KMS-11 (cell line): ENCODE measurements around the gene ZNRF1.

Experiments used
- H2AFZ ChIP-seq: fragments of 200-600 bp; sonication (generic); 2 replicates; pipeline ENCODE4 v1.6.1; 2016; ENCODE audit warnings: antibody characterized with exemption, mixed run types, low read depth
- H3K27ac ChIP-seq: fragments of 200-600 bp; sonication (generic); 2 replicates; pipeline ENCODE4 v1.6.1; 2016; ENCODE audit warnings: mild to moderate bottlenecking, mixed run types
- H3K27me3 ChIP-seq: fragments of 200-600 bp; sonication (generic); 2 replicates; pipeline ENCODE4 v1.6.1; 2017; ENCODE audit warnings: mild to moderate bottlenecking, low read depth, mixed run types, moderate library complexity; ENCODE audit not compliant: insufficient read depth
- H3K36me3 ChIP-seq: fragments of 200-600 bp; sonication (generic); 2 replicates; pipeline ENCODE4 v1.6.1; 2017; ENCODE audit warnings: mild to moderate bottlenecking, mixed run types; ENCODE audit not compliant: insufficient read depth
- H3K4me1 ChIP-seq: fragments of 200-600 bp; sonication (generic); 2 replicates; pipeline ENCODE4 v1.6.1; 2016; ENCODE audit warnings: mild to moderate bottlenecking, low read depth, mixed run types; ENCODE audit not compliant: poor library complexity, severe bottlenecking
- H3K4me2 ChIP-seq: fragments of 200-600 bp; sonication (generic); 2 replicates; pipeline ENCODE4 v1.7.0; 2016; ENCODE audit warnings: mild to moderate bottlenecking, mixed run types
- H3K4me3 ChIP-seq: fragments of 200-600 bp; sonication (generic); IDR thresholded peaks from 2 replicates; pipeline ENCODE4 v1.6.1; 2017; ENCODE audit warnings: low read depth, low read length, mixed read lengths; ENCODE audit not compliant: insufficient read depth
- H3K79me2 ChIP-seq: fragments of 200-600 bp; sonication (generic); 2 replicates; pipeline ENCODE4 v1.6.1; 2016; ENCODE audit warnings: low read depth, mixed run types; ENCODE audit not compliant: insufficient read depth
- H3K9ac ChIP-seq: fragments of 200-600 bp; sonication (generic); 2 replicates; pipeline ENCODE4 v1.6.1; 2016; ENCODE audit warnings: mild to moderate bottlenecking, mixed run types
- H4K20me1 ChIP-seq: fragments of 200-600 bp; sonication (generic); 2 replicates; pipeline ENCODE4 v1.6.1; 2016; ENCODE audit warnings: mild to moderate bottlenecking, mixed run types; ENCODE audit not compliant: insufficient read depth
- TF ChIP-seq, protein P1 (sequence below): fragments of 200-600 bp; sonication (generic); conservative IDR thresholded peaks from 2 replicates; pipeline ENCODE4 v1.6.1; 2017; ENCODE audit warnings: low read depth, mild to moderate bottlenecking, antibody characterized with exemption, low read length, moderate library complexity, mixed read lengths

Gene ZNRF1

GRCh38 chr16:75093598-75094540, 95.0 kb downstream of the ZNRF1 start:
- H2AFZ ChIP-seq, result no peak overlapping the region
- H3K36me3 ChIP-seq, result no peaks in the 10 kb centered on the region
- H3K4me1 ChIP-seq, result no peaks in the 10 kb centered on the region
- no peak overlapping the region for H3K27ac ChIP-seq
- no peak overlapping the region for H3K9ac ChIP-seq
- H4K20me1 ChIP-seq, result no peaks in the 10 kb centered on the region
- no peak overlapping the region for H3K4me2 ChIP-seq
- H3K79me2 ChIP-seq, result no peaks in the 10 kb centered on the region
- TF ChIP-seq, protein P1, sequence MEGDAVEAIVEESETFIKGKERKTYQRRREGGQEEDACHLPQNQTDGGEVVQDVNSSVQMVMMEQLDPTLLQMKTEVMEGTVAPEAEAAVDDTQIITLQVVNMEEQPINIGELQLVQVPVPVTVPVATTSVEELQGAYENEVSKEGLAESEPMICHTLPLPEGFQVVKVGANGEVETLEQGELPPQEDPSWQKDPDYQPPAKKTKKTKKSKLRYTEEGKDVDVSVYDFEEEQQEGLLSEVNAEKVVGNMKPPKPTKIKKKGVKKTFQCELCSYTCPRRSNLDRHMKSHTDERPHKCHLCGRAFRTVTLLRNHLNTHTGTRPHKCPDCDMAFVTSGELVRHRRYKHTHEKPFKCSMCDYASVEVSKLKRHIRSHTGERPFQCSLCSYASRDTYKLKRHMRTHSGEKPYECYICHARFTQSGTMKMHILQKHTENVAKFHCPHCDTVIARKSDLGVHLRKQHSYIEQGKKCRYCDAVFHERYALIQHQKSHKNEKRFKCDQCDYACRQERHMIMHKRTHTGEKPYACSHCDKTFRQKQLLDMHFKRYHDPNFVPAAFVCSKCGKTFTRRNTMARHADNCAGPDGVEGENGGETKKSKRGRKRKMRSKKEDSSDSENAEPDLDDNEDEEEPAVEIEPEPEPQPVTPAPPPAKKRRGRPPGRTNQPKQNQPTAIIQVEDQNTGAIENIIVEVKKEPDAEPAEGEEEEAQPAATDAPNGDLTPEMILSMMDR, result no peak
- H3K27me3 ChIP-seq, result no peaks in the 10 kb centered on the region
- no peak overlapping the region for H3K4me3 ChIP-seq

DNA sequence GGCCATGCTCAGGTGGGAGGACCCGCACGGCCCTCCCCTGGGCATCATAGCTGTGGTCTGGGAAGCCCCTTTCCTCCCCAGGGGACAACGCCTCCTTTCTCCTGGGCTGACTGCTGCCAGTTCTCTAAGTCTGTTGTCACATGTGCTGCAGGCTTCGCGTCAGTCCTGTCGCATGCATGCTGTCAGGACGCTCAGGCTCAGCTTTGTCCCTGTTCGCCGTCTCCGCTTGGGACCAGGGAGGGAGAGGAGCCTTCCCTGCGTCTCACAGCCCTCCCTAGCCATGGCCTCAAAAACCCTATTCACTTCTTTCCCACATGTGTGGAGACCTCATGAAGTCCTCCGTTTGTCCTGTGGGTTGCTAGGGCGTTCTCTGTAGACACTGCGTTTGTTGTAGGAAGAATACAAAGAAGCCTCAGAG, 96.4 kb downstream of the ZNRF1 start:
- TF ChIP-seq, protein P1, result no peak
- H3K27me3 ChIP-seq, result no peaks in the 10 kb centered on the region
- H2AFZ ChIP-seq, result no peak overlapping the region
- H3K4me3 ChIP-seq, result no peak overlapping the region
- no peaks in the 10 kb centered on the region for H4K20me1 ChIP-seq
- H3K79me2 ChIP-seq, result no peaks in the 10 kb centered on the region
- no peaks in the 10 kb centered on the region for H3K36me3 ChIP-seq
- no peak overlapping the region for H3K9ac ChIP-seq
- no peak overlapping the region for H3K4me2 ChIP-seq
- no peaks in the 10 kb centered on the region for H3K4me1 ChIP-seq
- H3K27ac ChIP-seq, result no peak overlapping the region

GRCh38 chr16:75096656-75097055, 97.8 kb downstream of the ZNRF1 start:
- Histone ChIP-seq H3K79me2 (no peaks in the 10 kb centered on the region), H3K27ac (no peak overlapping the region)

GRCh38 chr16:75097191-75097761, 98.5 kb downstream of the ZNRF1 start:
- H3K9ac ChIP-seq, result no peak overlapping the region
- H3K4me3 ChIP-seq, result no peak overlapping the region
- no peaks in the 10 kb centered on the region for H4K20me1 ChIP-seq
- H3K27ac ChIP-seq, result no peak overlapping the region
- TF ChIP-seq, protein P1, result no peak
- H3K79me2 ChIP-seq, result no peaks in the 10 kb centered on the region
- no peak overlapping the region for H3K4me2 ChIP-seq
- H3K4me1 ChIP-seq, result no peaks in the 10 kb centered on the region
- H2AFZ ChIP-seq, result no peak overlapping the region
- H3K27me3 ChIP-seq, result no peaks in the 10 kb centered on the region
- no peaks in the 10 kb centered on the region for H3K36me3 ChIP-seq

More at GRCh38 chr16:75096656-75097055, 97.8 kb downstream of the ZNRF1 start:
- Histone ChIP-seq H3K4me3 (no peak overlapping the region), H3K4me2 (no peak overlapping the region), H3K36me3 (no peaks in the 10 kb centered on the region), H3K27me3 (no peaks in the 10 kb centered on the region), H3K9ac (no peak overlapping the region), H3K4me1 (no peaks in the 10 kb centered on the region), H4K20me1 (no peaks in the 10 kb centered on the region), H2AFZ (no peak overlapping the region)
- TF ChIP-seq, protein P1, result 0 out of 2 replicates have a peak, but pooled peaks have one; percentile 21
